Measurements from ENCODE around the gene TSHR. TPM values are rescaled to one million over a fixed set of nuclear protein-coding genes. Genes with fewer than 3 reads are reported as not detected.

The TSHR gene
- total RNA-seq, 4 donors from 2014 or later, result 0.37 to 2.4 (median 0.85) TPM

DNA sequence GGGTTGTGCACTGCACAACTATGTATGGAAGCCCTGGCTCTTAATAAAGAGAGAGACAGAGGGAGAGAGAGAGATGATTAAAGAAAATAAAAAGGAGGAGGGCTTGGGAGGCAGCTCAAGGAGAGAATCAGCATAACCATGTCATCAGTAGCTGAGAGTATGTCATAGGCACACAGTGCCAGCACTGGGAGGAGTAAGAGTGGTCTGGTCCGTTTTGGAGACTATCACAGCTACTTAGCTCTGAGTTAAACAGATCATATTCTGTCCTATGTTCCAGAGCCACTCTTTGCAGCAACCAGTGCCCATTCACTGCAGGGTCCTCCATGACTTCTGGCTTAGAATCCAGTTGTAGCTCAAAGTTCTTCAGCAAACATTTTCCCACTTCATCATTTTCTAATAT lies 206.3 kb downstream of the TSHR start:
- intact Hi-C loops (cut with DNase I; ENCODE audit: low total_unique reads) (no loop called here), in situ Hi-C loops (cut with MboI; ENCODE audit: low pct_ligation_motif_present in 1 of 4, low pct_unique_long_range_greater_than_20kb in 1 of 4, low sequenced_read_pairs in 3 of 4) (loop anchor here in 3 of 4 donors (10.0 kb wide), 1 partner anchor 167 kb away; no protein-coding TSS in a partner anchor)
- no peaks in the 10 kb centered on the region for H3K27me3 ChIP-seq
- 60% methylated on average over 1 of the region's 1 CpG; no CpG with 5 or more reads in 1 of the 2 donors for WGBS, 2 donors (ENCODE audit: low coverage in 1 of 2)
- H3K9me3 ChIP-seq, result peaks cover 0 to 3% of the 10 kb centered on the region in 2 donors
- H3K4me3 ChIP-seq, result no peak overlapping the region
- no peak for DNase-seq
- no peak overlapping the region for H3K27ac ChIP-seq
- H3K4me1 ChIP-seq, result no peaks in the 10 kb centered on the region
- no peaks in the 10 kb centered on the region for H3K36me3 ChIP-seq
- TF ChIP-seq POLR2AphosphoS5 (IDR thresholded peaks at IDR 0.05) (no peak), EP300 (IDR thresholded peaks at IDR 0.05; ENCODE audit: low read depth) (no peak)
- TF ChIP-seq, protein P1, sequence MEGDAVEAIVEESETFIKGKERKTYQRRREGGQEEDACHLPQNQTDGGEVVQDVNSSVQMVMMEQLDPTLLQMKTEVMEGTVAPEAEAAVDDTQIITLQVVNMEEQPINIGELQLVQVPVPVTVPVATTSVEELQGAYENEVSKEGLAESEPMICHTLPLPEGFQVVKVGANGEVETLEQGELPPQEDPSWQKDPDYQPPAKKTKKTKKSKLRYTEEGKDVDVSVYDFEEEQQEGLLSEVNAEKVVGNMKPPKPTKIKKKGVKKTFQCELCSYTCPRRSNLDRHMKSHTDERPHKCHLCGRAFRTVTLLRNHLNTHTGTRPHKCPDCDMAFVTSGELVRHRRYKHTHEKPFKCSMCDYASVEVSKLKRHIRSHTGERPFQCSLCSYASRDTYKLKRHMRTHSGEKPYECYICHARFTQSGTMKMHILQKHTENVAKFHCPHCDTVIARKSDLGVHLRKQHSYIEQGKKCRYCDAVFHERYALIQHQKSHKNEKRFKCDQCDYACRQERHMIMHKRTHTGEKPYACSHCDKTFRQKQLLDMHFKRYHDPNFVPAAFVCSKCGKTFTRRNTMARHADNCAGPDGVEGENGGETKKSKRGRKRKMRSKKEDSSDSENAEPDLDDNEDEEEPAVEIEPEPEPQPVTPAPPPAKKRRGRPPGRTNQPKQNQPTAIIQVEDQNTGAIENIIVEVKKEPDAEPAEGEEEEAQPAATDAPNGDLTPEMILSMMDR (IDR thresholded peaks at IDR 0.05), result no peak

DNA sequence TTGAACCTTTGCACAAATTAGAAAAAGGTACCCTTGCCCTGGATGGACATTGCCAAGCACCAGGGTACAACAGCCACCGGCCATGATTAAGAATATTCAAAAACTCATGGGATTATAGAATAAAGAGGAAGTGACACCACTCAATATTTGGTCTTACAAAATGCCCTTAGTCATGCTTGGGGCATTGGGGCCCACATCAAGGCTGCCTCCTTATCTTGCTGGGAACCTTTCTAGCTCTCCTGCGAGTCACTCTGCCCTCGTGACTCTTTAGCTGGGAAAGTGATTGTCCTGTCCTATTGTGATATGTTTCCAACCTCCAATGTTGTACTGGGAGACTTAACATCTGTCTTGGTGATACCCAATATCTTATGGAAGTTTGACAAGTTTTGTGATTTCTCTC lies 207.5 kb downstream of the TSHR start:
- TF ChIP-seq POLR2A (IDR thresholded peaks at IDR 0.05), result no peak
- TF ChIP-seq EP300 (IDR thresholded peaks at IDR 0.05; ENCODE audit: low read depth), result no peak
- TF ChIP-seq, protein P1 (IDR thresholded peaks at IDR 0.05), result no peak
- no peak for TF ChIP-seq POLR2AphosphoS5 (IDR thresholded peaks at IDR 0.05)
- Histone ChIP-seq H3K36me3 (no peaks in the 10 kb centered on the region), H3K4me3 (no peak overlapping the region), H3K9me3 (peaks cover 0 to 3% of the 10 kb centered on the region in 2 donors), H3K4me1 (no peaks in the 10 kb centered on the region), H3K27me3 (no peaks in the 10 kb centered on the region), H3K27ac (no peak overlapping the region)
- no peak for DNase-seq
- in situ Hi-C loops (cut with MboI; ENCODE audit: low pct_ligation_motif_present in 1 of 4, low pct_unique_long_range_greater_than_20kb in 1 of 4, low sequenced_read_pairs in 3 of 4) (loop anchor here in 3 of 4 donors (10.0 kb wide), 1 partner anchor 168 kb away; no protein-coding TSS in a partner anchor), intact Hi-C loops (cut with DNase I; ENCODE audit: low total_unique reads) (no loop called here)
- WGBS, 2 donors (ENCODE audit: low coverage in 1 of 2), result 80 to 89% methylated on average over 3 of the region's 3 CpGs

DNA sequence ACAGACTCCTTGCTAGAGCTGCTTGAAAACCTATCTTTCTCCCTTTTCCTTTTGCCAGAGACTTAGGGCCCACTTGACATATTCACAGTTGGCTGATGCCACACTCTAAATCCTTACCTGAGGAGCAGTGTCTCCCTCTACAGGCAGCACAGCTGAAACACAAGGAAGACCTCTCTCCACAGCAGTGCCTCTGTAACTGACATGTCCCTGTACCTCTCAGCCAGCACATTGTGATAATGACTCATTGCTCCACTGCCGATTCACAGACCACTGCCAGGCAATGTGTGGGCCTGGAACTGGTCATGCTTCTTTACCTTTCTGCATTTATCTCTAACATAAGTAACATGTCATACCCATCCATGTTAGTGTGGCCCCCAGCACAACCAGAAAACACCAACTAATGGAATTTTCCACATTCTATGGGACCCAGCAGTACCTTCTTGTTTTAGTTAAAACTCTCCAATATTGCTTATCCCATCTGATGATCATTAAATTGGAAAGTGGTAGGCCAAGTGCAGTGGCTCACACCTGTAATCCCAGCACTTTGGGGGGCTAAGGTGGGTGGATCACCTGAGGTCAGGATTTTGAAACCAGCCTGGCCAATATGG lies 208.8 kb downstream of the TSHR start:
- intact Hi-C loops (cut with DNase I; ENCODE audit: low total_unique reads) (no loop called here), in situ Hi-C loops (cut with MboI; ENCODE audit: low pct_ligation_motif_present in 1 of 4, low pct_unique_long_range_greater_than_20kb in 1 of 4, low sequenced_read_pairs in 3 of 4) (loop anchor here in 3 of 4 donors (10.0 kb wide), 1 partner anchor 169 kb away; no protein-coding TSS in a partner anchor)
- Histone ChIP-seq H3K36me3 (no peaks in the 10 kb centered on the region), H3K9me3 (peaks cover 0 to 3% of the 10 kb centered on the region in 2 donors), H3K27ac (no peak overlapping the region), H3K4me3 (no peak overlapping the region), H3K27me3 (no peaks in the 10 kb centered on the region), H3K4me1 (peaks cover 0 to 3% (median 1%) of the 10 kb centered on the region in 4 donors)
- DNase-seq, result peak; percentile 49
- TF ChIP-seq POLR2A (IDR thresholded peaks at IDR 0.05) (no peak), POLR2AphosphoS5 (IDR thresholded peaks at IDR 0.05) (no peak)
- TF ChIP-seq, protein P1 (IDR thresholded peaks at IDR 0.05), result peak; percentile 25 to 36 (median 30)
- WGBS, 2 donors (ENCODE audit: low coverage in 1 of 2), result 27% methylated on average over 1 of the region's 1 CpG; no CpG with 5 or more reads in 1 of the 2 donors

DNA sequence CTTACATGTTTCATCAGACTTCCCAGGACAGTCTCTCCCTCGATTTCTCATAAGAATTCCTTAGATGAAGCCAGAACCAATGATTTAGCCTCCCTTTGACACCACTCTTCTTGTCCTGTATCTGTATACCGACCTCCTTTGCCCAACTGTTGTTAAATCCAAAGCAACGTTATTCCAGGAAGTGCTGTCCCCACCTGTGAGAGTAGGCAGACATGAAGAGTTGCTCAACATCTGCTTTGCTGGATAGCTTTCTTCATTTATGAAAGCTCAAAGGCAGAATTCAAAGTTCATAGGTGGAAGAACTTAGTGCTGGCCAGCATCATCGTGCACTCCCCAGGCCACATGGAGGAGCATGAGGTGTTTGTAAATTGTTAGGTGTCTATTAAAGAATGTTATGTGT lies 209.8 kb downstream of the TSHR start:
- Histone ChIP-seq H3K9me3 (no peaks in the 10 kb centered on the region), H3K4me3 (no peak overlapping the region), H3K4me1 (peaks cover 0 to 9% (median 6%) of the 10 kb centered on the region in 4 donors), H3K27me3 (no peaks in the 10 kb centered on the region), H3K27ac (no peak overlapping the region), H3K36me3 (no peaks in the 10 kb centered on the region)
- in situ Hi-C loops (cut with MboI; ENCODE audit: low pct_ligation_motif_present in 1 of 4, low pct_unique_long_range_greater_than_20kb in 1 of 4, low sequenced_read_pairs in 3 of 4) (loop anchor here in 3 of 4 donors (10.0 kb wide), 1 partner anchor 170 kb away; no protein-coding TSS in a partner anchor), intact Hi-C loops (cut with DNase I; ENCODE audit: low total_unique reads) (no loop called here)
- TF ChIP-seq, protein P1 (IDR thresholded peaks at IDR 0.05), result no peak
- no peak for DNase-seq
- WGBS, 2 donors (ENCODE audit: low coverage in 1 of 2), result 48 to 60% methylated on average over 4 of the region's 4 CpGs
